Karpas-422 (cell line): ENCODE measurements around the gene SLC22A23. TPM values are rescaled to one million over a fixed set of nuclear protein-coding genes. Genes with fewer than 3 reads are reported as not detected.

ENCODE experiments used
- DNase-seq: peaks from one replicate; pipeline ENCODE4 v3.0.0-alpha.2; 2015
- H2AFZ ChIP-seq: fragments of 200-600 bp; sonication (generic); 2 replicates; pipeline ENCODE4 v1.6.1; 2014; ENCODE audit warnings: antibody characterized with exemption, low read length, mixed read lengths
- H3K27ac ChIP-seq: fragments of 200-600 bp; sonication (generic); 2 replicates; pipeline ENCODE4 v1.5.1; 2014; ENCODE audit warnings: mild to moderate bottlenecking, low read length, moderate library complexity
- H3K27me3 ChIP-seq: fragments of 200-600 bp; sonication (generic); 2 replicates; pipeline ENCODE4 v1.6.1; 2014; ENCODE audit warnings: low read length, mixed read lengths
- H3K36me3 ChIP-seq: fragments of 200-600 bp; sonication (generic); 2 replicates; pipeline ENCODE4 v1.6.1; 2014; ENCODE audit warnings: low read length, mixed read lengths; ENCODE audit not compliant: insufficient read depth
- H3K4me1 ChIP-seq: fragments of 200-600 bp; sonication (generic); 2 replicates; pipeline ENCODE4 v1.6.1; 2014; ENCODE audit warnings: mild to moderate bottlenecking, low read length, mixed read lengths
- H3K4me2 ChIP-seq: fragments of 200-600 bp; sonication (generic); 2 replicates; pipeline ENCODE4 v1.6.1; 2014; ENCODE audit warnings: low read length, low read depth, mild to moderate bottlenecking; ENCODE audit not compliant: poor library complexity, severe bottlenecking
- H3K4me3 ChIP-seq: fragments of 200-600 bp; sonication (generic); 2 replicates; pipeline ENCODE4 v1.5.1; 2014; ENCODE audit warnings: mild to moderate bottlenecking, antibody characterized with exemption, low read length, mixed read lengths
- H3K79me2 ChIP-seq: fragments of 200-600 bp; sonication (generic); 2 replicates; pipeline ENCODE4 v1.6.1; 2014; ENCODE audit warnings: mild to moderate bottlenecking, low read length, mixed read lengths
- H3K9ac ChIP-seq: fragments of 200-600 bp; sonication (generic); 2 replicates; pipeline ENCODE4 v1.6.0; 2014; ENCODE audit warnings: low read length
- H3K9me2 ChIP-seq: fragments of 200-600 bp; sonication (generic), shearing (Covaris generic); replicated peaks from 2 replicates; pipeline ENCODE4 v1.6.0; 2014; ENCODE audit warnings: mild to moderate bottlenecking, low read length, moderate library complexity; ENCODE audit not compliant: insufficient read depth
- H3K9me3 ChIP-seq: fragments of 300-700, 200-600 bp; sonication (generic); 2 replicates; pipeline ENCODE4 v1.6.1; 2014; ENCODE audit warnings: low read length, mixed read lengths
- H4K20me1 ChIP-seq: fragments of 200-600 bp; sonication (generic); 2 replicates; pipeline ENCODE4 v1.6.1; 2014; ENCODE audit warnings: mild to moderate bottlenecking, antibody characterized with exemption, low read length, low read depth; ENCODE audit not compliant: insufficient read depth
- total RNA-seq: library from RNA; depleted of rRNA; stranded (reverse); fragments of >200 nt; shearing (Covaris generic); gene quantifications from 2 replicates; pipeline ENCODE4 v1.2.3, GENCODE V29; 2014; ENCODE audit warnings: low replicate concordance

Gene SLC22A23
- total RNA-seq, 1 experiment from 2014 or later: not detected

DNA sequence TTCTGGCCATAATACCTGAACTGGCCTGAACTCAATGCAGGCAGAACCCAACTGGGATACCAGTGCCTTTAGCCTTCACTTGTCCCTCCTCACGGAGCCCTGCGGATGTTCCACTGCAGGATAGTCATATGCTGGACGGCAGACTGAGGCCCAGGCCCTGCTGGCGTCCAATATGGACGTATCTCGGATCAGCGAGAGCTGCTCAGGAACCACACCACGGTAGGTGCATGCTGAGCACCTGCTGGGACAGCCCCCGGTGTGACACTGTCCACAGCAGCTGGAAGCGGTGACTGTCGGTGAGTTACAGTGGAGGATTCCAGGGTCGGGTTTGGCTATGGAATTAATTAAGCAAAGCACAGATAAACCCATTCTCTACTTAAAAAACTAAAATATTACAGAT lies 149.4 kb downstream of the SLC22A23 start:
- DNase-seq: no peak
- H2AFZ ChIP-seq: no peak overlapping the region

GRCh38 chr6:3306848-3307247 lies 150.0 kb downstream of the SLC22A23 start:
- H3K4me2 ChIP-seq: no peak overlapping the region
- H3K4me3 ChIP-seq: no peak overlapping the region
- H3K4me1 ChIP-seq: no peaks in the 10 kb centered on the region
- no peaks in the 10 kb centered on the region for H3K9me3 ChIP-seq
- no peak overlapping the region for H3K27ac ChIP-seq
- H3K36me3 ChIP-seq: no peaks in the 10 kb centered on the region
- no peak overlapping the region for H2AFZ ChIP-seq
- no peaks in the 10 kb centered on the region for H4K20me1 ChIP-seq
- no peak for DNase-seq
- H3K9me2 ChIP-seq: no peaks in the 10 kb centered on the region
- H3K79me2 ChIP-seq: no peaks in the 10 kb centered on the region
- no peak overlapping the region for H3K9ac ChIP-seq
- no peaks in the 10 kb centered on the region for H3K27me3 ChIP-seq

More for the DNA sequence above, 149.4 kb downstream of the SLC22A23 start:
- no peaks in the 10 kb centered on the region for H3K4me1 ChIP-seq
- H3K27ac ChIP-seq: no peak overlapping the region
- no peak overlapping the region for H3K4me2 ChIP-seq
- H3K9ac ChIP-seq: no peak overlapping the region
- no peaks in the 10 kb centered on the region for H3K79me2 ChIP-seq
- no peaks in the 10 kb centered on the region for H3K36me3 ChIP-seq
- no peaks in the 10 kb centered on the region for H3K9me3 ChIP-seq
- no peaks in the 10 kb centered on the region for H3K9me2 ChIP-seq
- no peaks in the 10 kb centered on the region for H4K20me1 ChIP-seq
- H3K4me3 ChIP-seq: no peak overlapping the region
- H3K27me3 ChIP-seq: no peaks in the 10 kb centered on the region

- Histone ChIP-seq H3K9ac (no peak overlapping the region), H3K27ac (no peak overlapping the region), H3K4me2 (no peak overlapping the region), H4K20me1 (no peaks in the 10 kb centered on the region), H3K4me3 (no peak overlapping the region), H3K36me3 (no peaks in the 10 kb centered on the region), H2AFZ (no peak overlapping the region), H3K27me3 (no peaks in the 10 kb centered on the region), H3K9me2 (no peaks in the 10 kb centered on the region), H3K4me1 (no peaks in the 10 kb centered on the region), H3K9me3 (no peaks in the 10 kb centered on the region), H3K79me2 (no peaks in the 10 kb centered on the region)
- no peak for DNase-seq
Observed at GRCh38 chr6:3305831-3306230, 151.0 kb downstream of the SLC22A23 start.

DNA sequence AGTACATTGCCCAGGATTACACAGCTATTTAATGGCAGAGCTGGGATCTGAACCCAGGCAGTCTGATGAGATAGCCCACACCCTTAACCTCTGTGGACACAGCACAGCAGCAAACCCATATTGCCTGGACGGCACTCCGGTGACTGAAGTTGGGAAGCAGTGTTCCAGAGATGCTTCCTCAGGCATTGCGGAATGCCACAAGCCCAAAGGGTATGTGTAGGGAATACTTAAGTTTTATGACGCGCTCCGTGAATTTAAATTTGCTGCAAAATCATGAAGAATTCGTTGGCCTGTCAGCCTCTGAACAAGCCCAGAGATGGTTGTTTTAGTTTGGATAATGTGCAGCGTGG lies 151.7 kb downstream of the SLC22A23 start:
- no peaks in the 10 kb centered on the region for H3K36me3 ChIP-seq
- H3K9me2 ChIP-seq: no peaks in the 10 kb centered on the region
- H3K9ac ChIP-seq: no peak overlapping the region
- DNase-seq: no peak
- H3K27me3 ChIP-seq: no peaks in the 10 kb centered on the region
- H3K4me2 ChIP-seq: no peak overlapping the region
- no peaks in the 10 kb centered on the region for H4K20me1 ChIP-seq
- H2AFZ ChIP-seq: no peak overlapping the region
- H3K27ac ChIP-seq: no peak overlapping the region
- no peaks in the 10 kb centered on the region for H3K4me1 ChIP-seq
- no peaks in the 10 kb centered on the region for H3K9me3 ChIP-seq
- no peak overlapping the region for H3K4me3 ChIP-seq
- H3K79me2 ChIP-seq: no peaks in the 10 kb centered on the region

DNA sequence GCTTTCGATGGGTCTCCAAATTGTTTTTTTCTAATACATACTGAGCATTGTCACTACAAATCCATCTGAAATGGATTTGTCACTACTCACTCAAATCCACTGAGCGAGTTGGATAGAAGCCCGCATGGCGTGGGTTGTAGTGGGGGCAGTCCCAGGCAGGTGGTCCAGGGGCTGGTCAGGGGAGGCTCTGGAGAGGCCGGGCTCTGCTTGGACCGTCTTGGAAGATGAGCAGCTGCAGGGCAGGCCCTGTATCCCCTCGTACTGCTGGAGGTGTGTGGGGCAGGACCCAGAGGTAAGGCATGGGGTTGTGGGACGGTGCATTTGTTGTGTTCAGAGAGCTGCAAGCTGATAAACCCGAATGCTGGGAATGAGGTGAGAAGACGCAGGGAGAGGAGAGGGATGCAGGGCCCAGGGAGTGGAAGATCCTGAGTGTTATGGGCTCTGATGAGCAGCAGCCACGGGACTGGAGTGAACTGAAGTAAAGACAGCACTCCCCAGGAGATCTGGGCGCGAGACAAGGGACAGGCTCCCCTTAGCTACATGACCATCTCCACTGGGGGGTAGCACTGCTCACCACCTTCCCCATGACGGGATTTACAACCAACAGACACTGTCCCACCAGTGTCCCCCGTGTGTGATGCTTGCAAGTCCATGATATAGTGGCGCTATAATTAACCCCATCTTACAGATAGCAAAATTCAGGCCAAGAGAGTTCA lies 152.2 kb downstream of the SLC22A23 start:
- no peak overlapping the region for H3K4me3 ChIP-seq
- no peak overlapping the region for H3K9ac ChIP-seq
- H4K20me1 ChIP-seq: no peaks in the 10 kb centered on the region
- H3K27ac ChIP-seq: no peak overlapping the region
- no peak for DNase-seq
- no peaks in the 10 kb centered on the region for H3K9me2 ChIP-seq
- no peak overlapping the region for H2AFZ ChIP-seq
- no peaks in the 10 kb centered on the region for H3K4me1 ChIP-seq
- no peak overlapping the region for H3K4me2 ChIP-seq
- H3K9me3 ChIP-seq: no peaks in the 10 kb centered on the region
- no peaks in the 10 kb centered on the region for H3K36me3 ChIP-seq
- no peaks in the 10 kb centered on the region for H3K27me3 ChIP-seq
- H3K79me2 ChIP-seq: no peaks in the 10 kb centered on the region

DNA sequence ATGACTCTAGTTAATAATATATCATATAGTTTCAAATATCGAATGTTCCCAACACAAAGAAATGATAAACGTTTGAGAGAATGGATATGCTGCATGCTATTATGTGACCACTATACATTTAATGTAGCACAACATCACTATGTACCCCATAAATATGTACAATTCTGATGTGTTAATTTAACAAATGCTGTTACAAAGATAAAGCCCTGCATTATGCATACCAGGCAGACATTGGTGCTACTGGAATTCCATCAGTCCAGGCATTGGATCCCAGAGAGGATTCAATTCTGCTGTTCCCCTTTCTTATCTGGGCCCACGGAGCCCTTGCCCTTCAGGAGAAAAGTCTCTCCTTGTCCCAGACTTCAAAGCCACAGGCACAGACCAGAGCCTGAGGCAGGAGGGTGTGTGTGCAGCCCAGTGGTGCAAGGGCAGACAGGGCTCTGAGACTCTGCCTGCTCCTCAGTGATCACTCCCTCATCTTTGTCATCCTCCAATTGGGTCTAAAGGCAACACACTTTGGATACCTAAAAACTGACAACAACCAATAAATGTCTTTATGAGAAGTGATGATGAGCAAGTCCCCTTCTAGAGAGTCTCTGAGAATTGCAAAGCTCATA lies 152.9 kb downstream of the SLC22A23 start:
- Histone ChIP-seq H3K9me2 (no peaks in the 10 kb centered on the region), H3K79me2 (no peaks in the 10 kb centered on the region), H3K36me3 (no peaks in the 10 kb centered on the region), H2AFZ (no peak overlapping the region), H3K27me3 (no peaks in the 10 kb centered on the region), H3K4me2 (no peak overlapping the region), H3K9ac (no peak overlapping the region), H4K20me1 (no peaks in the 10 kb centered on the region), H3K27ac (no peak overlapping the region), H3K9me3 (no peaks in the 10 kb centered on the region), H3K4me1 (no peaks in the 10 kb centered on the region), H3K4me3 (no peak overlapping the region)
- DNase-seq: no peak

DNA sequence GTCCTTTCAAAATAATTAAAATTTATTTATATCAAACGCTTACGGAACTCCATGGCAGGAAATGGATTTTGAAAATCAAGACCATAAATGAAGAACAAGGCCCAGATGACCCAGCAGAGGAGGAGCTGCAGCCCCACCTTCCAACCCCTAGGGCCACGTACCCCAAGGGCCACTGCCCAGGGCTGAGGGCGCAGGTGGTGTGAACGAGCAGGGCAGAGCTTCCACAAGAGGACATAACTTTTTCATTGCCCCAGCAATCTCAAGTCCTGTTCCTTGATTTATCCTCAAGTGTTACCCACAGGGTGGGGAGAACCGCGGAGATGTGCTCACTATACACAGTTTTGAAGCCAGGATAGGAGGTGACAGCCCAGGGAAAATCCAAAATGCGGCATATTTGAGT lies 155.3 kb downstream of the SLC22A23 start:
- no peaks in the 10 kb centered on the region for H3K27me3 ChIP-seq
- H3K4me1 ChIP-seq: no peaks in the 10 kb centered on the region
- no peaks in the 10 kb centered on the region for H3K9me3 ChIP-seq
- H3K4me3 ChIP-seq: no peak overlapping the region
- no peak overlapping the region for H2AFZ ChIP-seq
- no peaks in the 10 kb centered on the region for H4K20me1 ChIP-seq
- no peak overlapping the region for H3K4me2 ChIP-seq
- DNase-seq: no peak
- no peaks in the 10 kb centered on the region for H3K79me2 ChIP-seq
- H3K27ac ChIP-seq: no peak overlapping the region
- no peaks in the 10 kb centered on the region for H3K36me3 ChIP-seq
- H3K9ac ChIP-seq: no peak overlapping the region
- no peaks in the 10 kb centered on the region for H3K9me2 ChIP-seq

DNA sequence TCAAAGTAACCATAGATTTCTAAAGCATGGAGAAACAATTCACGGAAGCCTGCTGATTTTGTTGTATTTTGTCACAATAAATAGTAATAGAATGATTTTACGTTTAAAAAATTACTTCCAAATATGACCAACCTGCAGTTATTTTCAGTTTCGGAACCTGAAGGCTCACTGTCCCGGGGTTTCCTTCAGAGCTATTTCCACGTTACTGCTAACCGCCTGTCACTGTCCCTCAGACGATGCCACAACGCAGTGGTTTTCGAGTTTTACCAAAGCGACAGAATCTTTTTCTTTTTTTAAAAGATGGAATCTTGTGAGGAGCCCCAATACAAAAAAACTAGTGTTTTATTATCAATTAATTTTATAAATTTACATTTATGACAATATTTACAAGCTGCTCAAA lies 157.6 kb downstream of the SLC22A23 start:
- Histone ChIP-seq H3K27ac (no peak overlapping the region), H3K27me3 (no peaks in the 10 kb centered on the region), H3K4me1 (no peaks in the 10 kb centered on the region), H3K79me2 (no peaks in the 10 kb centered on the region), H3K36me3 (no peaks in the 10 kb centered on the region), H3K4me2 (no peak overlapping the region), H3K9me2 (no peaks in the 10 kb centered on the region), H2AFZ (no peak overlapping the region), H3K9ac (no peak overlapping the region), H3K9me3 (no peaks in the 10 kb centered on the region), H3K4me3 (no peak overlapping the region), H4K20me1 (no peaks in the 10 kb centered on the region)
- DNase-seq: no peak
